HCT116 (cell line): ENCODE measurements around the gene RLN3. TPM values are rescaled to one million over a fixed set of nuclear protein-coding genes. Genes with fewer than 3 reads are reported as not detected.

ENCODE experiments used
- ATAC-seq: fragments of 200-7000 bp; cut with Tn5 transposase; 2 replicates; pipeline ENCODE4 v1.9.1; 2020; ENCODE audit warnings: mild to moderate bottlenecking, moderate library complexity
- BruUV-seq: library from RNA; stranded (reverse); fragments of 400-500 nt; replicated peaks from 2 replicates; lab custom pipeline; 2021; lab: Mats Ljungman, UMichigan
- CTCF ChIA-PET: fragments of 300-600 bp; sonication (Branson Sonifier 250); formaldehyde crosslinking; loops from one replicate; lab custom pipeline; 2021; ENCODE audit warnings: antibody characterized with exemption; lab: Charles Lee
- POLR2A ChIA-PET: fragments of 300-600, 350-600 bp; sonication (Branson Sonifier 250); formaldehyde crosslinking; loops from one replicate; lab custom pipeline; 2021; ENCODE audit warnings: antibody characterized with exemption; lab: Charles Lee
- RAD21 ChIA-PET, 2 experiments: fragments of 300-600 bp; sonication (Branson Sonifier 250); formaldehyde crosslinking; loops; one replicate each; lab custom pipeline; 2023; ENCODE audit warnings: low total read pairs in 2 of 2; ENCODE audit not compliant: uncharacterized antibody in 2 of 2, unreplicated experiment in 2 of 2, low non-redundant PET in 1 of 2; lab: Charles Lee
- DNase-seq: peaks from one replicate; pipeline ENCODE4 v3.0.0-alpha.2; 2010; ENCODE audit warnings: low read depth, low spot score
- H2AFZ ChIP-seq: fragments of 200-600 bp; shearing (Covaris generic), sonication (generic); 2 replicates; pipeline ENCODE4 v1.6.1; 2017; ENCODE audit warnings: low read depth, mixed run types, mixed read lengths, antibody characterized with exemption, low read length; ENCODE audit not compliant: poor library complexity, severe bottlenecking
- H3K27ac ChIP-seq: 2 replicates; pipeline ENCODE4 v1.5.1; 2012; ENCODE audit warnings: low read depth, low read length
- H3K27me3 ChIP-seq: fragments of 200-600 bp; sonication (generic); 2 replicates; pipeline ENCODE4 v1.6.1; 2016; ENCODE audit warnings: mixed run types, low read length, mixed read lengths; ENCODE audit not compliant: insufficient read depth
- H3K36me3 ChIP-seq, 2 experiments: fragments of 200-500 bp in 1 of 2; fragments of 200-600 bp in 1 of 2; sonication (Bioruptor generic) in 1 of 2; sonication (generic) in 1 of 2; 2 replicates each; pipeline versions ENCODE4 v1.5.1 to v1.6.1; 2014 to 2016; ENCODE audit warnings: low read length in 2 of 2, inconsistent platforms in 1 of 2, mixed read lengths in 1 of 2, mixed run types in 1 of 2; ENCODE audit not compliant: insufficient read depth in 2 of 2, control insufficient read depth in 1 of 2
- H3K4me1 ChIP-seq, 2 experiments: fragments of 200-600 bp in 1 of 2; sonication (generic) in 1 of 2; 2 replicates each; pipeline versions ENCODE4 v1.5.1 to v1.6.1; 2012 to 2017; ENCODE audit warnings: low read length in 2 of 2, inconsistent platforms in 1 of 2, mild to moderate bottlenecking in 1 of 2, mixed read lengths in 1 of 2, mixed run types in 1 of 2, moderate library complexity in 1 of 2; ENCODE audit not compliant: insufficient read depth in 2 of 2, control insufficient read depth in 1 of 2
- H3K4me2 ChIP-seq: fragments of 200-600 bp; sonication (generic); 2 replicates; pipeline ENCODE4 v1.6.1; 2017; ENCODE audit warnings: mixed run types, low read length, mixed read lengths
- H3K4me3 ChIP-seq, 2 experiments: fragments of 200-600 bp in 1 of 2; sonication (generic) in 1 of 2; replicated peaks in 1 of 2; 2 replicates each; pipeline ENCODE4 v1.5.1; 2011 to 2016; ENCODE audit warnings: low read length in 2 of 2, control low read depth in 1 of 2, low read depth in 1 of 2, mild to moderate bottlenecking in 1 of 2, mixed read lengths in 1 of 2, mixed run types in 1 of 2
- H3K79me2 ChIP-seq: fragments of 200-600 bp; sonication (generic); 2 replicates; pipeline ENCODE4 v1.6.1; 2017; ENCODE audit warnings: mild to moderate bottlenecking, mixed run types, low read length, moderate library complexity, mixed read lengths; ENCODE audit not compliant: insufficient read depth
- H3K9ac ChIP-seq: fragments of 200-600 bp; sonication (generic); 2 replicates; pipeline ENCODE4 v1.6.1; 2016; ENCODE audit warnings: low read length, mixed read lengths
- H3K9me2 ChIP-seq: fragments of 200-600 bp; sonication (generic), shearing (Covaris generic); 2 replicates; pipeline ENCODE4 v1.6.1; 2017; ENCODE audit warnings: mixed run types, mild to moderate bottlenecking, moderate library complexity; ENCODE audit not compliant: insufficient read depth
- H3K9me3 ChIP-seq, 2 experiments: fragments of 200-500 bp in 1 of 2; fragments of 200-600 bp in 1 of 2; sonication (Bioruptor generic) in 1 of 2; sonication (generic) in 1 of 2; 2 replicates each; pipeline ENCODE4 v1.6.1; 2014 to 2017; ENCODE audit warnings: low read length in 2 of 2, mixed read lengths in 2 of 2, inconsistent platforms in 1 of 2, low read depth in 1 of 2, mild to moderate bottlenecking in 1 of 2, mixed run types in 1 of 2, moderate library complexity in 1 of 2; ENCODE audit not compliant: control insufficient read depth in 1 of 2, insufficient read depth in 1 of 2
- H4K20me1 ChIP-seq: fragments of 200-600 bp; sonication (generic), shearing (Covaris generic); 2 replicates; pipeline ENCODE4 v1.6.1; 2017; ENCODE audit warnings: mixed run types, mild to moderate bottlenecking, moderate library complexity; ENCODE audit not compliant: insufficient read depth
- ATF3 ChIP-seq: IDR thresholded peaks from 2 replicates; pipeline ENCODE4 v1.6.1; 2012
- CBX3 ChIP-seq: IDR thresholded peaks from 2 replicates; pipeline ENCODE4 v1.6.1; 2012; ENCODE audit warnings: low read depth
- EGR1 ChIP-seq: IDR thresholded peaks from 2 replicates; pipeline ENCODE4 v1.6.1; 2012; ENCODE audit warnings: low read depth
- EZH2phosphoT487 ChIP-seq: fragments of 200-600 bp; IDR thresholded peaks from 2 replicates; pipeline ENCODE4 v1.6.1; 2018; ENCODE audit warnings: antibody characterized with exemption, borderline replicate concordance
- FOSL1 ChIP-seq: IDR thresholded peaks from 2 replicates; pipeline ENCODE4 v1.6.1; 2012; ENCODE audit warnings: low read depth
- JUND ChIP-seq: IDR thresholded peaks from 2 replicates; pipeline ENCODE4 v1.6.1; 2012
- MAX ChIP-seq: IDR thresholded peaks from 2 replicates; pipeline ENCODE4 v1.6.1; 2012
- POLR2A ChIP-seq: IDR thresholded peaks from 2 replicates; pipeline ENCODE4 v1.7.0; 2011; ENCODE audit warnings: borderline replicate concordance; ENCODE audit not compliant: insufficient read depth, insufficient read length; ENCODE audit errors: extremely low read depth
- POLR2AphosphoS5 ChIP-seq: IDR thresholded peaks from 2 replicates; pipeline ENCODE4 v1.6.1; 2011; ENCODE audit warnings: mild to moderate bottlenecking, low read depth, low read length, moderate library complexity
- RAD21 ChIP-seq: IDR thresholded peaks from 2 replicates; pipeline ENCODE4 v1.6.1; 2012; ENCODE audit warnings: low read depth, mild to moderate bottlenecking
- REST ChIP-seq: IDR thresholded peaks from 2 replicates; pipeline ENCODE4 v1.6.1; 2012; ENCODE audit warnings: low read depth
- SIN3A ChIP-seq: IDR thresholded peaks from 2 replicates; pipeline ENCODE4 v1.6.1; 2012; ENCODE audit warnings: low read depth
- SP1 ChIP-seq: IDR thresholded peaks from 2 replicates; pipeline ENCODE4 v1.6.1; 2012; ENCODE audit warnings: low read depth
- TCF7L2 ChIP-seq: IDR thresholded peaks from 2 replicates; pipeline ENCODE4 v1.7.0; 2011; ENCODE audit warnings: borderline replicate concordance, inconsistent platforms; ENCODE audit not compliant: insufficient read depth, insufficient read length; ENCODE audit errors: extremely low read depth
- YY1 ChIP-seq: IDR thresholded peaks from 2 replicates; pipeline ENCODE4 v1.6.1; 2011; ENCODE audit warnings: low read length, low read depth, moderate library complexity, mild to moderate bottlenecking; ENCODE audit not compliant: insufficient replicate concordance; ENCODE audit errors: extremely low read depth
- ZBTB33 ChIP-seq: IDR thresholded peaks from 2 replicates; pipeline ENCODE4 v1.6.1; 2011; ENCODE audit warnings: mild to moderate bottlenecking, low read length, moderate library complexity; ENCODE audit not compliant: insufficient replicate concordance; ENCODE audit errors: extremely low read depth
- ZNF274 ChIP-seq: fragments of 200-500 bp; sonication (Bioruptor generic); IDR thresholded peaks from 2 replicates; pipeline ENCODE4 v1.6.1; 2014; ENCODE audit warnings: mild to moderate bottlenecking, low read depth, low read length, inconsistent platforms
- intact Hi-C: fragments of 100-400 bp; cut with micrococcal nuclease; formaldehyde crosslinking; loops from 2 replicates; pipeline ENCODE4 v1.10.0; 2022
- total RNA-seq: library from RNA; stranded (reverse); gene quantifications from one replicate; pipeline ENCODE4 v1.2.1, GENCODE V29; 2021; ENCODE audit not compliant: unreplicated experiment

RLN3 gene
- total RNA-seq, 1 experiment from 2014 or later = not detected

- Histone ChIP-seq H3K36me3 (no peaks in the 10 kb centered on the region), H3K4me2 (no peak overlapping the region), H3K9me2 (no peaks in the 10 kb centered on the region), H3K79me2 (no peaks in the 10 kb centered on the region), H2AFZ (no peak overlapping the region), H3K4me3 (no peak overlapping the region), H3K27me3 (no peaks in the 10 kb centered on the region), H3K4me1 (peaks cover 20 to 24% of the 10 kb centered on the region in 2 experiments), H3K9ac (no peak overlapping the region), H3K9me3 (no peaks in the 10 kb centered on the region), H4K20me1 (no peaks in the 10 kb centered on the region), H3K27ac (no peak overlapping the region)
- DNase-seq = no peak
- RAD21 ChIA-PET = no interaction called here
- ATAC-seq = no peak
- intact Hi-C loops = no loop called here
- no TSS peak for BruUV-seq
- POLR2A ChIA-PET = no interaction called here
- TF ChIP-seq REST = no peak
- TF ChIP-seq ZNF274 = no peak
- TF ChIP-seq TCF7L2 = no peak
- no peak for TF ChIP-seq CBX3
- no peak for TF ChIP-seq YY1
- no peak for TF ChIP-seq EZH2phosphoT487
- TF ChIP-seq ATF3 = no peak
- no peak for TF ChIP-seq RAD21
- no peak for TF ChIP-seq JUND
- no peak for TF ChIP-seq POLR2A
- TF ChIP-seq SIN3A = no peak
- TF ChIP-seq ZBTB33 = no peak
- no peak for TF ChIP-seq EGR1
- TF ChIP-seq POLR2AphosphoS5 = no peak
- TF ChIP-seq SP1 = no peak
- no peak for TF ChIP-seq MAX
- no peak for TF ChIP-seq FOSL1
- CTCF ChIA-PET = no interaction called here
Observed at GRCh38 chr19:14063105-14063504, 35.2 kb downstream of the RLN3 start.
